Mucosa of rectum (tissue), 2 donors: ENCODE data around the gene SHANK1.
"Not testable (repeated sequence)": the region's sequence is repeated elsewhere in the genome, so short reads cannot be mapped to it uniquely, and the experiment has no call there.

ENCODE experiments used
- H3K27ac ChIP-seq, 2 donors: one replicate each; pipeline ENCODE4 v1.7.0; 2013; ENCODE audit warnings: inconsistent platforms in 2 of 2, low read depth in 2 of 2, low read length in 2 of 2
- H3K27me3 ChIP-seq, 2 donors: one replicate each; pipeline ENCODE4 v1.7.0; 2013; ENCODE audit warnings: low read length in 2 of 2; ENCODE audit not compliant: control insufficient read depth in 2 of 2, insufficient read depth in 2 of 2
- H3K36me3 ChIP-seq, 2 donors: one replicate each; pipeline ENCODE4 v1.7.0; 2013; ENCODE audit warnings: low read length in 2 of 2; ENCODE audit not compliant: control insufficient read depth in 2 of 2, insufficient read depth in 2 of 2
- H3K4me1 ChIP-seq, 2 donors: one replicate each; pipeline ENCODE4 v1.7.0; 2013; ENCODE audit warnings: low read length in 2 of 2, mild to moderate bottlenecking in 1 of 2; ENCODE audit not compliant: control insufficient read depth in 2 of 2, insufficient read depth in 2 of 2
- H3K4me3 ChIP-seq, 2 donors: one replicate each; pipeline ENCODE4 v1.7.0; 2013; ENCODE audit warnings: low read length in 2 of 2
- H3K9ac ChIP-seq, 2 donors: one replicate each; pipeline ENCODE4 v1.7.0; 2013; ENCODE audit warnings: low read length in 2 of 2, low read depth in 1 of 2, mild to moderate bottlenecking in 1 of 2
- H3K9me3 ChIP-seq, 2 donors: one replicate each; pipeline ENCODE4 v1.7.0; 2013; ENCODE audit warnings: low read length in 2 of 2; ENCODE audit not compliant: control insufficient read depth in 2 of 2
- donor health status: healthy.
- donor health status: Normal muscosa, but diverticular disease.

Gene SHANK1

GRCh38 chr19:50626011-50626410 lies 93.6 kb downstream of the SHANK1 start:
- Histone ChIP-seq H3K9ac (no peak overlapping the region), H3K4me1 (no peaks in the 10 kb centered on the region), H3K4me3 (no peak overlapping the region), H3K27me3 (no peaks in the 10 kb centered on the region), H3K27ac (no peak overlapping the region), H3K36me3 (no peaks in the 10 kb centered on the region), H3K9me3 (no peaks in the 10 kb centered on the region)

GRCh38 chr19:50624949-50625600 lies 94.5 kb downstream of the SHANK1 start:
- no peak overlapping the region for H3K4me3 ChIP-seq
- H3K27ac ChIP-seq, result no peak overlapping the region
- no peaks in the 10 kb centered on the region for H3K27me3 ChIP-seq
- H3K9me3 ChIP-seq, result no peaks in the 10 kb centered on the region
- H3K36me3 ChIP-seq, result no peaks in the 10 kb centered on the region
- H3K9ac ChIP-seq, result no peak overlapping the region
- no peaks in the 10 kb centered on the region for H3K4me1 ChIP-seq

GRCh38 chr19:50620394-50620906 lies 99.2 kb downstream of the SHANK1 start:
- not testable (repeated sequence) for H3K9me3 ChIP-seq, H3K36me3 ChIP-seq, H3K4me3 ChIP-seq, H3K27me3 ChIP-seq, H3K27ac ChIP-seq, H3K4me1 ChIP-seq, H3K9ac ChIP-seq

- H3K27ac ChIP-seq, H3K4me1 ChIP-seq, H3K4me3 ChIP-seq, H3K27me3 ChIP-seq, H3K9ac ChIP-seq, H3K9me3 ChIP-seq, H3K36me3 ChIP-seq: not testable (repeated sequence)
These were observed 100.4 kb downstream of the SHANK1 start for GRCh38 chr19:50619184-50619583.

- not testable (repeated sequence) for H3K4me1 ChIP-seq, H3K9me3 ChIP-seq, H3K4me3 ChIP-seq
These were observed 101.2 kb downstream of the SHANK1 start for GRCh38 chr19:50618379-50618778.

GRCh38 chr19:50612504-50613404 lies 106.8 kb downstream of the SHANK1 start:
- H3K9ac ChIP-seq, H3K27me3 ChIP-seq, H3K27ac ChIP-seq, H3K36me3 ChIP-seq, H3K4me3 ChIP-seq, H3K9me3 ChIP-seq, H3K4me1 ChIP-seq: not testable (repeated sequence)

More at GRCh38 chr19:50618379-50618778, 101.2 kb downstream of the SHANK1 start:
- not testable (repeated sequence) for H3K36me3 ChIP-seq, H3K9ac ChIP-seq, H3K27ac ChIP-seq, H3K27me3 ChIP-seq
